NCI-H524 (cell line): ENCODE results near the gene NME2.
"Not testable (repeated sequence)": the region's sequence is repeated elsewhere in the genome, so short reads cannot be mapped to it uniquely, and the experiment has no call there.

ENCODE experiments used
- DNase-seq, 2 experiments: peaks; one replicate each; lab custom pipeline; 2025; lab: John Stamatoyannopoulos, UW

The NME2 gene

DNA sequence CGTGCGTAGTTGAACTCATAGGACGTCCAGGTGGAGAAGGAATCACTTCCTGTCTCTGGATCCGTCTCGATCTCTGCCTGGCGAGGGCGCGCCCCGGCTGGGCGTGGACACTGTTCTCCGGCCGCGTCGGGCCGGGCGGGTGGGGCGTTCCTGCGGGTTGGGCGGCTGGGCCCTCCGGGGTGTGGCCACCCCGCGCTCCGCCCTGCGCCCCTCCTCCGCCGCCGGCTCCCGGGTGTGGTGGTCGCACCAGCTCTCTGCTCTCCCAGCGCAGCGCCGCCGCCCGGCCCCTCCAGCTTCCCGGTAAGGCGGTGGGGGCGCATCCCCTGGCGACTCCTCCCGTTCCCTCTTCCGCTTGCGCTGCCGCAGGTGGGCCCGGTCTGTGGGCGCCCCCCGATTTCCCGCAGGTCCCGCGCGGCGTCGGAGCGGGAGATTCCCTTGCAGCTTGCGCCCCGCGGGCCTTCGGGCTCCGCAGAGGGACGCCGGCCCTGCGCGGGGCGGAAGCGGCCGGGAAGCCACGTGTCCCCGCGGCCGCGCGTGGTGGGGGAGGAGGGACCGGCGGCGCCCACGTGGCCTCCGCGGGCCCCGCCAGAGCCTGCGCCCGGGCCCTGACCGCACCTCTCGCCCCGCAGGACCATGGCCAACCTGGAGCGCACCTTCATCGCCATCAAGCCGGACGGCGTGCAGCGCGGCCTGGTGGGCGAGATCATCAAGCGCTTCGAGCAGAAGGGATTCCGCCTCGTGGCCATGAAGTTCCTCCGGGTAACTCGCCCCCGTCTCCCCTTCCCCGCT lies at the start of gene NME2:
Gene NME2, plus strand, starts transcription at position 214 of the 789 bp plus-strand sequence. Its CDS starts 420 bp downstream, at position 634.
- peak; percentile 89 to 92 for DNase-seq

DNA sequence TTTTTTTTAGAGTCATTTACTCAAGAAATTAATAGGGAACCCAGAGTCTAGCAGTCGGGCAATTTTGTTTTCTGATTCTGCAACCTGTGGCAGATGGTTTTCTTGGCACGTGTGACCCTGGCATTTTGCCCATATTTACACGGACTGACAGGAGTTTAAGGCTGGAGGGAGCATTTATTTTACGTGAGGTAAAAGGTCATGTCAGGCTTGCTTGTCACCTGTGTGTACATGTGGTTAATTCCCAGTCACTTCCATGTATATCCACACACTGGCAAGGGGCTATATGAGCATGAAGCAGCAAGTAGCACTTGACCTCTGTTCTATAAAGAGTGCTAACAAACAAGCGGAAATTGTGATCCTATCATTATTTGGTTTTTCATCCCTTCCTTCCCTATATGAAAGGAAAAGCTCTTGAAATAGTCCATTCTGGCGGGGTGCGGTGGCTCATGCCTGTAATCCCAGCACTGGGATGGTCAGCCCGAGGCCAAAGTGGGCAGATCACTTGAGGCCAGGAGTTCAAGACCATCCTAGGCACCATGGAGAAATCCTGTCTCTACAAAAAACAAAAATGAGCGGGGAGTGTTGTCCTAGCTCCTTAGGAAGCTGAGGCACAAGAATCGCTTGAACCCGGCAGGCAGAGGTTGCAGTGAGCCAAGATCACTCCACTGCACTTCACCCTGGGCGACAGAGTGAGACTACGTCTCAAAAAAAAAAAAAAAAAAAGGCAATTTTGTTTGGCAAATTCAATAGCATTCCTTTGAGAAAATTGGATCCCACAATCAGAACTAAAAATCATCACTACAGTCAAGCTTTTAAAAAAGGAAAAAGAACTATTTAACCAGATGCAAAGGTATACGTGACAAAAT lies 47.6 kb upstream of the NME2 start:
- peak; percentile 86 to 89 for DNase-seq

GRCh38 chr17:51119415-51120356 lies 46.5 kb upstream of the NME2 start:
- peak; percentile 55 to 76 for DNase-seq

- DNase-seq, result peak in 1 of 2 experiments; percentile 62
These were observed 45.9 kb upstream of the NME2 start for GRCh38 chr17:51120357-51120738.

- peak; percentile 74 to 96 for DNase-seq
These were observed 45.2 kb upstream of the NME2 start, which contains the start of gene SPAG9 for GRCh38 chr17:51120739-51121619. Gene SPAG9, minus strand, starts transcription at chr17:51120868. Its CDS starts 212 bp downstream, at chr17:51120656.

GRCh38 chr17:51121620-51122472 lies 44.4 kb upstream of the NME2 start:
- DNase-seq, result peak; percentile 40 to 65

GRCh38 chr17:51122473-51123115 lies 43.6 kb upstream of the NME2 start:
- DNase-seq, result not testable (repeated sequence)

DNA sequence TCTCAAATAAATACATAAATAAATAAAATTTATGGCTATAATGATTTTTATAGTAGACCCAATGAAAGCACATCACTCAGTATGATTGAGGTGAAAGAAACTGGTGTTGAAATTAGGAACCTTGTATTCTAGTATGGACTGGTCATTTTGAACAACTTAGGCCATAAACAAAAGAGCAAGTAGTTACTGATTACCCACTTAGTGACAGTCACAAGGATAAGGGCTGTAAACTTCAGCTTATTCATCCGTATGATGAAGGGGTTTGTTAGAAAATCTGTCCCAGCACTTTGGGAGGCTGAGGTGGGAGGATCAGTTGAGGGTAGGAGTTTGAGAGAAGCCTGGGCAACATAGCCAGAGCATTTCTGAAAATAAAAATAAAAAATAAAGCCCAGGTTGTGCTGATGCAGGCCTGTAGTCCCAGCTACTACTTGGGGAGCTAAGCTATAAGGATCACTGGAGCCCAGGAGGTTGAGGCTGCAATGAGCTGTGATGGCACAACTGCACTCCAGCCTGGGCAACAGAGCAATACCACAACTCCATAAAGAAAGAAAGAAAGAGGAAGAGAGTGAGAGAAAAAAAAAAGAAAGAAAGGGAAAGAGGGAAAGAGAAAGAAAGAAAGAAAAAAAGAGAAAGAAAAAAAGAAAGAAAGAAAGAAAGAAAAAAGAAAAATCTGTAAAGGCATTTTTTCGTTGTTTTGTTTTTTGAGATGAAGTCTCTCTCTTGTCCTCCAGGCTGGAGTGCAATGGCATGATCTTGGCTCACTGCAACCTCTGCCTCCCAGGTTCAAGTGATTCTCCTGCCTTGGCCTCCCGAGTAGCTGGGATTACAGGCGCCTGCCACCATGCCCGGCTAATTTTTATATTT lies 41.3 kb upstream of the NME2 start:
- DNase-seq, result no peak

GRCh38 chr17:51128076-51128475 lies 38.1 kb upstream of the NME2 start:
- DNase-seq, result no peak

DNA sequence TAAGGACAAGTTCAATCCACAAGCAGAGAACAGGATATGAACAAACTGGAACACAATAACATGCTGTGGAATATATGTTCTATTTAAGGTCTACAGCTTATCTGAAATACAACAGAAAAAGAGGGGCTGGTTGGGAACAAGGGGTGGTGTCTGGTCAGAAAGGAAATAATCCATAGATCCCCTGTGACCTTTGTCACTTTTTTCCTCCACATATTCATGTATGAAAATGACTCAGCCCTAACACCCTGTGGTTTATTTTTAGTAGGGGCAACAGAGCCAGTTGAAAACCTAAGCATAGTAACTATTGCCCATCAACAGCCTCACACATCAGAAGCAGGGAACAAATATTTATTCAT lies 33.3 kb upstream of the NME2 start:
- no peak for DNase-seq

DNA sequence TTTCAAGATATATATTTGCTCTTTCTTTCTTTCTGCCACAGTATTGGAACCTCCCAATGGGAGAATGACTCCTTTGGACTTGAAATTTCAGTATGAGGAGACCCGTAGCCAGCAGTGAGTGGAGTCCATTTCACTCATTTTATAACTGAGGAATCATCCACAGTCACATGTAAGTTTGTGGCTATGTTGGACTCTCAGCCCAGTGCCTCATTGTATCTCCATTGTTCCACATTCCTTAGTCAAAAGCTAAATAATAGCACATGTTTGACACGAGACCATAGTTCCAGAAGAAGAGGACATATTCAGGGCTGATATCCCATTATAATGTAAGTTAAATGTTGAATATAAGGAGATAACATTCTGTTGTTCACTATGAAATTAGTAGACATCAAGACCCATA lies 32.8 kb upstream of the NME2 start:
- no peak for DNase-seq

- no peak for DNase-seq
These were observed 30.3 kb upstream of the NME2 start for GRCh38 chr17:51135956-51136355.

- peak in 1 of 2 experiments; percentile 63 for DNase-seq
These were observed 23.6 kb upstream of the NME2 start for GRCh38 chr17:51142597-51142996.

- DNase-seq, result no peak
These were observed 21.8 kb upstream of the NME2 start for GRCh38 chr17:51144266-51145022.

DNA sequence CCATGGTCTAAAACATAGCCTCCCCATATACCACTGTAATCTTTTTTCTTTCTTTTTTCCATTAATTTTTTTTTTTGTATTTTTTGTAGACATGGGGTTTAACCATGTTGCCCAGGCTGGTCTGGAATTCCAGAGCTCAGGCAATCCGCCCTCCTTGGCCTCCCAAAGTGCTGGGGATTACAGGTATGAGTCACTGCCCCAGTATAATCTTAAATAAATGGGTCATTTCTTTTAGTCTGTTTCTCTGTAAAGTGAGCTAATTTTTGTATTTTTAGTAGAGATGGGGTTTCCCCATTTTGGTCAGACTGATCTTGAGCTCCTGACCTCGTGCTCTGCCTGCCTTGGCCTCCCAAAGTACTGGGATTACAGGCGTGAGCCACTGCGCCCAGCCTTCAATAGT lies 18.6 kb upstream of the NME2 start:
- DNase-seq, result no peak

DNA sequence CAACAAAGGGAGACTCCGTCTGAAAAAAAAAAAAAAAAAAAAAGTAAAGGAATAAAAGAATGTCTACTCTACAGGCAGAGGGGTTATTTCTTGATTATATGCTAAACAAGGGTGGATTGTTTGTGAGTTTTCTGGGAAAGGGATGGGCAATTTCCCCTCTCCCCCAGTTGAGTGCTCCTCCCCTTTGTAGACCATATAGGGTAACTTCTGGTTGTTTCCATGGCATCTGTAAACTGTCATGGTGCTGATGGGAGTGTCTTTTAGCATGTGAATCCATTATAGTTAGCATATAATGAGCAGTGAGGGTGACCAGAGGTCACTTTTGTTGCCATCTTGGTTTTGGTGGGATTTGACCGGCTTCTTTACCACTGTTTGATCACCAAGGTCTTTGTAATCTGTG lies 17.0 kb upstream of the NME2 start:
- no peak for DNase-seq

GRCh38 chr17:51150932-51151331 lies 15.3 kb upstream of the NME2 start:
- DNase-seq, result no peak

GRCh38 chr17:51152766-51153209 lies 13.4 kb upstream of the NME2 start:
- no peak for DNase-seq
